PC-9 (cell line): ENCODE data around the gene SLC13A4.
"Not testable (repeated sequence)": the region's sequence is repeated elsewhere in the genome, so short reads cannot be mapped to it uniquely, and the experiment has no call there.

Experiments used
- CTCF ChIP-seq: fragments of 200-600 bp; sonication (generic); conservative IDR thresholded peaks from 2 replicates; pipeline ENCODE4 v1.6.1; 2017; ENCODE audit warnings: mixed run types, antibody characterized with exemption, mild to moderate bottlenecking, moderate library complexity
- EZH2 ChIP-seq: fragments of 200-600 bp; sonication (generic); IDR thresholded peaks from 2 replicates; pipeline ENCODE4 v1.8.0; 2017; ENCODE audit warnings: antibody characterized with exemption, low read depth

GRCh38 chr7:135668852-135669395, 59.1 kb downstream of the SLC13A4 start:
- not testable (repeated sequence) for TF ChIP-seq EZH2, CTCF
